HAP-1 (cell line): ENCODE data around the gene MCMBP.

Experiments used
- DNase-seq, 2 experiments: peaks; one replicate each; pipeline ENCODE4 v3.0.0-alpha.2; 2016 to 2020; ENCODE audit warnings: low spot score in 2 of 2
- H3K27me3 ChIP-seq: fragments of 250-450 bp; sonication (Bioruptor Pico); 2 replicates; pipeline ENCODE4 v1.5.1; 2020; ENCODE audit warnings: low read depth, mild to moderate bottlenecking, moderate library complexity
- H3K36me3 ChIP-seq: fragments of 250-450 bp; sonication (Bioruptor Pico); replicated peaks from 2 replicates; pipeline ENCODE4 v1.5.1; 2020; ENCODE audit warnings: mild to moderate bottlenecking
- H3K4me1 ChIP-seq: fragments of 250-450 bp; sonication (Bioruptor Pico); 2 replicates; pipeline ENCODE4 v1.5.1; 2020; ENCODE audit warnings: mild to moderate bottlenecking
- H3K4me3 ChIP-seq: fragments of 250-450 bp; sonication (Bioruptor Pico); 2 replicates; pipeline ENCODE4 v1.5.1; 2020; ENCODE audit warnings: mild to moderate bottlenecking, moderate library complexity
- H3K9me3 ChIP-seq: fragments of 250-450 bp; sonication (Bioruptor Pico); 2 replicates; pipeline ENCODE4 v1.5.1; 2020; ENCODE audit warnings: mild to moderate bottlenecking, moderate library complexity
- in situ Hi-C: fragments of 300-500 bp; cut with MboI; formaldehyde crosslinking; loops from 3 replicates; pipeline ENCODE4 v1.14.3; 2020; ENCODE audit warnings: low sequenced_read_pairs, inconsistent platforms, mixed read lengths

The MCMBP gene

GRCh38 chr10:119831656-119832055 is 41.0 kb downstream of the MCMBP start:
- Histone ChIP-seq H3K9me3 (no peaks in the 10 kb centered on the region), H3K4me3 (no peak overlapping the region), H3K36me3 (peaks cover 70% of the 10 kb centered on the region), H3K27me3 (no peaks in the 10 kb centered on the region), H3K4me1 (no peaks in the 10 kb centered on the region)
- no peak for DNase-seq
- in situ Hi-C loops = no loop called here

- in situ Hi-C loops = no loop called here
- H3K4me3 ChIP-seq = no peak overlapping the region
- no peaks in the 10 kb centered on the region for H3K27me3 ChIP-seq
- no peaks in the 10 kb centered on the region for H3K9me3 ChIP-seq
- no peaks in the 10 kb centered on the region for H3K4me1 ChIP-seq
- H3K36me3 ChIP-seq = peaks cover 64% of the 10 kb centered on the region
- DNase-seq = no peak
Measured at GRCh38 chr10:119830851-119831250, 41.8 kb downstream of the MCMBP start.

DNA sequence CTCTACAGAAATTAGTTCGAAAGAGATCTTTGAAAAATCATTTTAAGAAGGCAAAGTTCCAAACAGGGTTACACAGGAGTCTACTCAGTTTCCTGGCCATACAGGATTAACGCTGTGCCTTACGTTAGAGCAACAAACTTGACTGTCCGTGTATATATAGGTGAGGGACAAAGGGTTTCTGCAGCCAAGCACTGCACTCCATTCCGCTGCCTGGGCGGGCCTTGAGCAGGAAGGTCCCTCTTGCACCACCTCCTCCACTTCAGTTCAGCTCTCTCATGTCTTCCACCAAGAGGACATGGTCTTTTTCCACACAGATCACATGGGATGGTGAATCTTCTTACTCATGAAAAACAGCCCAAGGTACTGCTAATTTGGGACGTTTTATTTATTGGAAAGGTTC is 43.2 kb downstream of the MCMBP start:
- no peaks in the 10 kb centered on the region for H3K27me3 ChIP-seq
- no peak for DNase-seq
- no peaks in the 10 kb centered on the region for H3K4me1 ChIP-seq
- H3K9me3 ChIP-seq = no peaks in the 10 kb centered on the region
- H3K4me3 ChIP-seq = no peak overlapping the region
- peaks cover 56% of the 10 kb centered on the region for H3K36me3 ChIP-seq
- in situ Hi-C loops = no loop called here

GRCh38 chr10:119827430-119827829 is 45.2 kb downstream of the MCMBP start:
- in situ Hi-C loops = no loop called here
- peaks cover 38% of the 10 kb centered on the region for H3K36me3 ChIP-seq
- H3K9me3 ChIP-seq = no peaks in the 10 kb centered on the region
- H3K4me1 ChIP-seq = no peaks in the 10 kb centered on the region
- no peak overlapping the region for H3K4me3 ChIP-seq
- DNase-seq = no peak
- no peaks in the 10 kb centered on the region for H3K27me3 ChIP-seq

DNA sequence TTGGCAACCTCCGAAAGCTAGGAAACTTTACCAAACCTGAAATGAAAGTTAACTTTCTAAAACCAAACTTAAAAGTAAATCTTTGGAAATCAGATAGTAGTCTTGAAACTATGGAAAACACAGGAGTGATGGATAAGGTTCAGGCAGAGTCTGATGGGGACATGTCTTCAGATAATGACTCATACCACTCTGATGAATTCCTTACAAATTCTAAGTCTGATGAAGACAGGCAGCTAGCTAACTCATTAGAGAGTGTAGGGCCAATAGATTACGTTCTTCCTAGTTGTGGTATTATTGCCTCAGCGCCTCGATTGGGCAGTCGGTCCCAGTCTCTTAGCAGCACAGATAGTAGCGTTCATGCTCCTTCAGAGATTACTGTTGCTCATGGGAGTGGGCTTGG is 45.9 kb downstream of the MCMBP start:
- H3K27me3 ChIP-seq = no peaks in the 10 kb centered on the region
- peaks cover 32% of the 10 kb centered on the region for H3K36me3 ChIP-seq
- DNase-seq = no peak
- in situ Hi-C loops = no loop called here
- H3K4me3 ChIP-seq = no peak overlapping the region
- no peaks in the 10 kb centered on the region for H3K4me1 ChIP-seq
- H3K9me3 ChIP-seq = no peaks in the 10 kb centered on the region

- H3K27me3 ChIP-seq = no peaks in the 10 kb centered on the region
- no peak for DNase-seq
- in situ Hi-C loops = no loop called here
- no peak overlapping the region for H3K4me3 ChIP-seq
- no peaks in the 10 kb centered on the region for H3K4me1 ChIP-seq
- no peaks in the 10 kb centered on the region for H3K9me3 ChIP-seq
- peaks cover 9% of the 10 kb centered on the region for H3K36me3 ChIP-seq
Measured at GRCh38 chr10:119824299-119824698, 48.3 kb downstream of the MCMBP start.

DNA sequence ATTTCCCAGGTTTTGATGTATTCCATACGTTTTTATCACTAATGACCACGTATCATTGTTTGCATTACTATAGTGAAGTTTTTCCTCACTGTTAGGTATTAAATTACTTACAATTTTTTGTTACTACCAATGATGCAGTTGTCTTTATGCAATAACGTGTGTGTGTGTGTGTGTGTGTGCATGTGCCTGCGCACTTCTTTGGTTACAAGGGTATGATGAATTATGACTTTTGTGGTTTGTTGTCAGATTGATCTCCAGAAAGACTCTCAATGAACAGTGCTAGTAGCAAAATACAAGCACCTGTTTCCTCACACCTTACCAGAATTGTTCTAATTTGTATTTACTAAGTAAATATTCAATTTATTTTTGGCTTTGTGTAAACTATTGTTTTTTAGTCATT is 51.5 kb downstream of the MCMBP start:
- H3K4me3 ChIP-seq = no peak overlapping the region
- no peaks in the 10 kb centered on the region for H3K9me3 ChIP-seq
- no peaks in the 10 kb centered on the region for H3K4me1 ChIP-seq
- H3K36me3 ChIP-seq = no peaks in the 10 kb centered on the region; the same call in 1 of the 2 replicates
- H3K27me3 ChIP-seq = no peaks in the 10 kb centered on the region
- in situ Hi-C loops = no loop called here
- DNase-seq = no peak

GRCh38 chr10:119818889-119819270 is 53.8 kb downstream of the MCMBP start:
- no peaks in the 10 kb centered on the region for H3K4me1 ChIP-seq
- no peaks in the 10 kb centered on the region for H3K27me3 ChIP-seq
- no peak for DNase-seq
- H3K36me3 ChIP-seq = no peaks in the 10 kb centered on the region
- H3K9me3 ChIP-seq = no peaks in the 10 kb centered on the region
- in situ Hi-C loops = no loop called here
- H3K4me3 ChIP-seq = no peak overlapping the region

DNA sequence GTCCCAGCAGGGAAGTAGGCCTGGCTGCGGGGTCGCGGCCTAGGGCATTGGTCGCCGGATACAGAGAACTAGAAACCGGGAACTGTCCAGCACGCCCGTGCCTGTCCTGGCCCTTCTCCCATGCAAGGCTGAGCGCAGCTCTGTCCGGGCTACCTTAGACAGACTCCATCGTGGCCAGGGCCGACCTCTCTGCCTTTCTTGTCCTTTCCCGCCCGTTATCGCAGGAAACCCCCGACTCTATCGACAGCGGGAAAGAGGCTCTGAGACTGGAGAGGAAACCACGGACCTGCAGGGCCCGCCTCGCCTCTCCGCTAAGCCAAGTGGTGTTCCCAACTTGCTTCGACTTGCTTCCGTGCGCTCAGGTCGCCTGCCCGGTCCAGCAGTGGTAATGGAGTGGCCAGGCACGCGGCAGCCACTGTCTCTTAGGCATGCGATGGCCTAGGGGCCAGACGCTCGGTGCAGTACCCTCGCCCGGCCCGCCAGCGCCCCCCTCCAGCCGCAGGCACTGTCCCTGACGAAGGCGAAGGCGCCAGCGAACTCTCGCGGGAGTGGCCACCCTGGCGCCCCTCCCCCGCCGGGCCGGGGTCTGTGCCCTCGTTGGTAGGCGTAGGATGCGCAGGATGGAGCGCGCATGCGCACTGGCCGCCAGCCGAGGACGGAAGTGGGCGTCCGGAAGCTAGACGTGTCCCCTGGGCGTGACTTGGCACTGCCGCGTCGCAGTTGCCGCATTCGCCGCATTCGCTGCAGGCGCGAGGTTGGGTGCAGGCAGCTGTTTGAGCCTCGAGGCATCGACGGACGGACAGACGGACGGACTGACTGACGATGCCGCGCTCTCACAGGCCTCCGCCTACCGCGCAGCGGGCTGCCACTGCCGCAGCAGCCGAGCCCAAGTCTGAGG is 54.4 kb downstream of the MCMBP start:
- Histone ChIP-seq H3K27me3 (no peaks in the 10 kb centered on the region), H3K9me3 (no peaks in the 10 kb centered on the region), H3K4me1 (no peaks in the 10 kb centered on the region), H3K4me3 (no peak overlapping the region), H3K36me3 (no peaks in the 10 kb centered on the region)
- DNase-seq = no peak
- in situ Hi-C loops = no loop called here

GRCh38 chr10:119815671-119816070 is 57.0 kb downstream of the MCMBP start:
- Histone ChIP-seq H3K36me3 (no peaks in the 10 kb centered on the region), H3K27me3 (no peaks in the 10 kb centered on the region), H3K4me1 (no peaks in the 10 kb centered on the region), H3K9me3 (no peaks in the 10 kb centered on the region), H3K4me3 (no peak overlapping the region)
- DNase-seq = no peak
- in situ Hi-C loops = no loop called here

DNA sequence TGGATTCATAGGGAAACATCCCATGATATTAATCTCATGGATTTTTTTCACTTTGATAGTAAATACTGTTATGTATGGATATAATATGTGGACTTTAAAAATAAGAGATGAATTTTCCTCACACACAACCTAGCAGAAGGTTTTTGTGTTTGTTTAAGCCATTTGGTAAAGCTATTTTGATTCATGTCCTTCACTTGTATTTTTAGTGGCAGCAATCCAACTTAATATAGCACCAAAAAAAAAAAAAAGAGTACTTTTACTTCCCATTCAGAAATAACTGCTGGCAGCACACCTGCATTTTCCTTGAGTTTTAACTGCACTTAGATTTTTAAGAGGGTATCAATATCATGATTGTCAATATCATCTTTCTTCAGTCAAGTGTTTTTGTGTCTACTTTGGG is 60.0 kb downstream of the MCMBP start:
- in situ Hi-C loops = no loop called here
- no peak for DNase-seq
- H3K4me1 ChIP-seq = no peaks in the 10 kb centered on the region
- H3K36me3 ChIP-seq = no peaks in the 10 kb centered on the region
- H3K9me3 ChIP-seq = no peaks in the 10 kb centered on the region
- H3K4me3 ChIP-seq = no peak overlapping the region
- no peaks in the 10 kb centered on the region for H3K27me3 ChIP-seq

- Histone ChIP-seq H3K4me1 (no peaks in the 10 kb centered on the region), H3K27me3 (no peaks in the 10 kb centered on the region), H3K4me3 (no peak overlapping the region), H3K9me3 (no peaks in the 10 kb centered on the region), H3K36me3 (no peaks in the 10 kb centered on the region; the same call in 1 of the 2 replicates)
- in situ Hi-C loops = no loop called here
- no peak for DNase-seq
Measured at GRCh38 chr10:119811122-119811521, 61.5 kb downstream of the MCMBP start.

DNA sequence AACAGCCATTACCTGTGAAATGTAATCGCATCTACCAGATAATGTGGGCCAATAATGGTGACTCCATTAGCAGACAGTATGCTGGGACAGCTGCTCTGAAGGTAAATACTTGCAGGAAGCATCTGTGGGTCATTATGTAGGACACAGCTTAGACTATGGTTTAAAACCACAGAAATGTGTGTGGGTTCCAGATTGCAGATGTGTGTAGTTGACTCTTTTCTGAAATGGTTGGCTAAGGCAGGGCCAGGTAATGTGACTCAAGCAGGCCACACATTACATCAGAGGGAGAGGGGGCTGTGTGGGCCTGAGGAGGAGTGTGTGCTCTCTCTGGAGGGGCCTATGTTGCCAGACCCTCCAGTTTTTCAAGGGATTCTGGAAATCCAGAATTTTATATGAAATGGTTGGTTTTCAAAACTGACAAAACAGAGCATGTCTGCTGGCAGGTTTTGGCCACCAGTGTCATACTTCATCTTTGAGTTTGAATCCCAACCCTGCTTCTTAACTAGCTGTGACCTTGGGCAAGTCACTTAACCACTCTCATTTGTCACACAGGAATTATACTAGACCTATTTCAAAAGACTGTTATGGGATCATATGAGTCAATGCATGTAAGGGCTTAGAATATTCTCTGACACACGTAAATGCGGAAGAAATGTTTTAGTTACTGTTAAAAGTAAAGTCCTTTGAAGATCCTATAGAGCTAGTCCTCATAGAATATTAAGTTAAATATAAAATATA is 64.5 kb downstream of the MCMBP start:
- Histone ChIP-seq H3K4me1 (no peaks in the 10 kb centered on the region), H3K4me3 (no peak overlapping the region), H3K27me3 (no peaks in the 10 kb centered on the region), H3K9me3 (no peaks in the 10 kb centered on the region), H3K36me3 (no peaks in the 10 kb centered on the region; the same call in none of the 2 replicates)
- no peak for DNase-seq
- in situ Hi-C loops = no loop called here
